Measurements from ENCODE around the gene MTMR12. TPM values are rescaled to one million over a fixed set of nuclear protein-coding genes. Genes with fewer than 3 reads are reported as not detected.

The MTMR12 gene, protein sequence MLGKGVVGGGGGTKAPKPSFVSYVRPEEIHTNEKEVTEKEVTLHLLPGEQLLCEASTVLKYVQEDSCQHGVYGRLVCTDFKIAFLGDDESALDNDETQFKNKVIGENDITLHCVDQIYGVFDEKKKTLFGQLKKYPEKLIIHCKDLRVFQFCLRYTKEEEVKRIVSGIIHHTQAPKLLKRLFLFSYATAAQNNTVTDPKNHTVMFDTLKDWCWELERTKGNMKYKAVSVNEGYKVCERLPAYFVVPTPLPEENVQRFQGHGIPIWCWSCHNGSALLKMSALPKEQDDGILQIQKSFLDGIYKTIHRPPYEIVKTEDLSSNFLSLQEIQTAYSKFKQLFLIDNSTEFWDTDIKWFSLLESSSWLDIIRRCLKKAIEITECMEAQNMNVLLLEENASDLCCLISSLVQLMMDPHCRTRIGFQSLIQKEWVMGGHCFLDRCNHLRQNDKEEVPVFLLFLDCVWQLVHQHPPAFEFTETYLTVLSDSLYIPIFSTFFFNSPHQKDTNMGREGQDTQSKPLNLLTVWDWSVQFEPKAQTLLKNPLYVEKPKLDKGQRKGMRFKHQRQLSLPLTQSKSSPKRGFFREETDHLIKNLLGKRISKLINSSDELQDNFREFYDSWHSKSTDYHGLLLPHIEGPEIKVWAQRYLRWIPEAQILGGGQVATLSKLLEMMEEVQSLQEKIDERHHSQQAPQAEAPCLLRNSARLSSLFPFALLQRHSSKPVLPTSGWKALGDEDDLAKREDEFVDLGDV
- 10 to 100 TPM; 19.3 to 22.2 (median 20.0) TPM for total RNA-seq
- total RNA-seq (2013), result 30.0 TPM
- total RNA-seq, result 29.6 to 57.3 (median 48.2) reads per million in 29 experiments

DNA sequence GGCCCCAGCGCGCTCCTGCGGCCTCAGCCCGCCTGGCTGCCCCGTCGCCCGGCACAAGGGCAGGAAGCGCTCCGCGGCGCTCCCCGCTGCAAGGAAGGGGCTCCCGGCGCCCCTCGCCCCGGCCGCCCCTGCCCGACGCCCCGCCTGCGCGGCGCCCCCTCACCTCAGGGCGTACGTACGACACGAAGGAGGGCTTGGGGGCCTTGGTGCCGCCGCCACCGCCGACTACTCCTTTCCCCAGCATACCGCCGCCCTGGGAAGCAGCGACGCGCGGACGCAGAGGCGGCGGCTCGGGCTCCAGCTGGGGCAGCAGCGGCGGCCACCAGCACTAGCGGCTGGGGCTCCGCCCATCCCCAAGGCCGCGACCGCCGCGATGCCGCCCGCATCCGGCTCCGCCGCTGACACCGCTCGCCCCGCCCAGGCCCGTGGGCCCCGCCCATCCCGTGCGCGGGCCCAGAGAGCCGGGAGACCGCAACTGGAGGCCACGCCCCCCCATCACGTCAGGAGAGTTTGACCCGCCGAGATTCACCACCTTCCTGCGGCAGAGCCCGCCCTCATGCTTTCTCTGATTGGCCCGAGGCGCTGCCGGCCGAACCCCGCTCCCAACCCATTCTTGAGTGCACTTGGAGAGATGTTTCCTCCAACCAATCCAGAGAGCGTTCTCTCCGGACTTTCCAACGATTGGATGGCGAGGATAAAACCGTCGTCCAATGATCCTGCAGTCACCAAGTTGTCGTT, at the start of gene MTMR12:
Gene MTMR12 (minus strand): TSS at position 345 of the 738 bp plus-strand sequence. CDS start 101 bp downstream, at position 244.
- Mint-ChIP-seq H3K27ac (peak within 1 kb of the TSS; percentile 88 to 96), H3K4me3 (peak within 1 kb of the TSS; percentile 88 to 92 (median 90)), H3K36me3 (peaks cover 5% of the 10 kb centered on the region), H3K4me1 (peaks cover 36 to 46% (median 44%) of the 10 kb centered on the region in 3 donors), H3K9me3 (no peaks in the 10 kb centered on the region), H3K27me3 (no peaks in the 10 kb centered on the region)
- ATAC-seq (replicated peaks in 1 of 4) (peak; percentile 89 to 93 (median 92)), DNase-seq (peak; percentile 99 to 100 (median 100))
- under 1% methylated on average over 82 of the region's 83 CpGs for WGBS (ENCODE audit: insufficient coverage)
- H3K27me3 ChIP-seq (replicated peaks in 1 of 2; ENCODE audit: control insufficient read depth in 2 of 2, extremely low read depth in 1 of 2, insufficient read depth in 2 of 2, low read length in 1 of 2), result no peaks in the 10 kb centered on the region
- peaks cover 15 to 31% of the 10 kb centered on the region in 2 experiments for H3K4me1 ChIP-seq (ENCODE audit: control insufficient read depth in 1 of 2, extremely low read depth in 1 of 2, insufficient read depth in 2 of 2, low read length in 2 of 2)
- peaks cover 0 to 5% of the 10 kb centered on the region in 2 donors for H3K36me3 ChIP-seq (ENCODE audit: control insufficient read depth in 2 of 2, extremely low read depth in 1 of 2, insufficient read depth in 1 of 2, low read length in 1 of 2)
- peak within 1 kb of the TSS; percentile 79 for H3K27ac ChIP-seq (ENCODE audit: low read length)
- no peaks in the 10 kb centered on the region for H3K9me3 ChIP-seq
- ChIA-PET CTCF (interaction anchor here in 1 of 2 donors (0.6 kb wide), 2 partner anchors 134 to 277 kb away, joined by 3 read pairs; no protein-coding TSS in a partner anchor), POLR2A (interaction anchor here in 1 of 2 donors (0.6 kb wide), 1 partner anchor 83 kb away, joined by 3 read pairs; no protein-coding TSS in a partner anchor)
- H3K4me3 ChIP-seq (ENCODE audit: control insufficient read depth in 1 of 2, extremely low read depth in 1 of 2, low read length in 1 of 2), result peak within 1 kb of the TSS; percentile 90

DNA sequence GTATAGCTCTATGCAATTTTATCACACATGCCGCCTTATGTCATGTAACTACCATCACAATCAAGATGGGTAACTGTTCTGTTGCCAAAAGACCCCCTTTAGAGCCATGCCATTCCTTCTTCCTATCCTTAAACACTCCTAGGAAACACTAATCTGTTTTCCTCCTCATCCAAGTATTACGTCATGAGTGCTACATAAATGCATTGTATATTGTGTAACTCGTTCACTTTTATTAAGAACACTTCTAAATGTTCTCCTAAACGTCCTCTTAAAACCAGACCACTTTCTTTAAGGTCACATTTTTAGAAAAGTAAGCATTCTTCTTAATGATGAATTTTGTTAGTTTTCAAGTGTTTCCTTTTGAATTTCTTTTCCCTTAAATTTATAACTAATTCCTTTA, 49.8 kb upstream of the MTMR12 start:
- peaks cover 29% of the 10 kb centered on the region for H3K36me3 Mint-ChIP-seq
- POLR2A ChIA-PET, result no interaction called here

DNA sequence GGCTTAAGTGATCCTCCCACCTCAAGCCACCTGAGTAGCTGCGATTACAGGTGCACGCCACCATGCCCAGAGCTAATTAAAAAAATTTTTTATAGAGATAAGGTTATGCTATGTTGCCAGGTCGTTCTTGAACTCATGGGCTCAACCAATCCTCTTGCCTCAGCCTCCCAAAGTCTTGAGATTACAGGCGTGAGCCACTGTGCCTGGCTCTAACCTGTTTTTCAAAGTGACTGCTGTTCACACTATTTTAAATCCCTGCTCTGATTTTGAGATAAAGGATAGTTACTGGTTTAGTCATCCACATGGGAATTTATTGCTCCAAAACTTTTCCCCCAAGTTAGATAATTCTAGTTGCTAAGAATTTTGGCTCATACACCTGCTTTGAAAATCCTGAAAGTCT, 48.2 kb upstream of the MTMR12 start:
- POLR2A ChIA-PET, result no interaction called here
- WGBS (ENCODE audit: insufficient coverage), result no CpG with 5 or more reads among the region's 4 CpGs
- H3K9me3 ChIP-seq, result no peaks in the 10 kb centered on the region
- no peaks in the 10 kb centered on the region for H3K4me1 ChIP-seq (ENCODE audit: control insufficient read depth in 1 of 2, extremely low read depth in 1 of 2, insufficient read depth in 2 of 2, low read length in 2 of 2)
- DNase-seq (no peak), ATAC-seq (replicated peaks in 1 of 4) (no peak)
- H3K36me3 ChIP-seq (ENCODE audit: control insufficient read depth in 2 of 2, extremely low read depth in 1 of 2, insufficient read depth in 1 of 2, low read length in 1 of 2), result peaks cover 9 to 40% of the 10 kb centered on the region in 2 donors
- no peaks in the 10 kb centered on the region for H3K9me3 Mint-ChIP-seq
- H3K4me3 ChIP-seq (ENCODE audit: control insufficient read depth in 1 of 2, extremely low read depth in 1 of 2, low read length in 1 of 2), result no peak overlapping the region
- peak overlapping the region in 1 of 2 donors; percentile 48 for H3K27ac Mint-ChIP-seq
- no peak overlapping the region for H3K4me3 Mint-ChIP-seq
- CTCF ChIA-PET, result no interaction called here
- no peaks in the 10 kb centered on the region for H3K27me3 Mint-ChIP-seq
- H3K4me1 Mint-ChIP-seq, result no peaks in the 10 kb centered on the region
- peaks cover 28% of the 10 kb centered on the region for H3K36me3 Mint-ChIP-seq
- no peak overlapping the region for H3K27ac ChIP-seq (ENCODE audit: low read length)
- no peaks in the 10 kb centered on the region for H3K27me3 ChIP-seq (replicated peaks in 1 of 2; ENCODE audit: control insufficient read depth in 2 of 2, extremely low read depth in 1 of 2, insufficient read depth in 2 of 2, low read length in 1 of 2)

More for the DNA sequence above, 49.8 kb upstream of the MTMR12 start:
- no peak overlapping the region for H3K27ac ChIP-seq (ENCODE audit: low read length)
- H3K9me3 ChIP-seq, result no peaks in the 10 kb centered on the region
- peaks cover 9 to 33% of the 10 kb centered on the region in 2 donors for H3K36me3 ChIP-seq (ENCODE audit: control insufficient read depth in 2 of 2, extremely low read depth in 1 of 2, insufficient read depth in 1 of 2, low read length in 1 of 2)
- H3K4me1 ChIP-seq (ENCODE audit: control insufficient read depth in 1 of 2, extremely low read depth in 1 of 2, insufficient read depth in 2 of 2, low read length in 2 of 2), result no peaks in the 10 kb centered on the region
- Mint-ChIP-seq H3K27me3 (no peaks in the 10 kb centered on the region), H3K9me3 (no peaks in the 10 kb centered on the region), H3K4me3 (no peak overlapping the region), H3K27ac (no peak overlapping the region), H3K4me1 (no peaks in the 10 kb centered on the region)
- no peaks in the 10 kb centered on the region for H3K27me3 ChIP-seq (replicated peaks in 1 of 2; ENCODE audit: control insufficient read depth in 2 of 2, extremely low read depth in 1 of 2, insufficient read depth in 2 of 2, low read length in 1 of 2)
- CTCF ChIA-PET, result interaction anchor here in 1 of 2 donors (0.6 kb wide), 1 partner anchor 29 kb away, joined by 4 read pairs; no protein-coding TSS in a partner anchor
- ATAC-seq (replicated peaks in 1 of 4), result no peak
- no CpG with 5 or more reads among the region's 4 CpGs for WGBS (ENCODE audit: insufficient coverage)
- no peak overlapping the region for H3K4me3 ChIP-seq (ENCODE audit: control insufficient read depth in 1 of 2, extremely low read depth in 1 of 2, low read length in 1 of 2)
- DNase-seq, result no peak

DNA sequence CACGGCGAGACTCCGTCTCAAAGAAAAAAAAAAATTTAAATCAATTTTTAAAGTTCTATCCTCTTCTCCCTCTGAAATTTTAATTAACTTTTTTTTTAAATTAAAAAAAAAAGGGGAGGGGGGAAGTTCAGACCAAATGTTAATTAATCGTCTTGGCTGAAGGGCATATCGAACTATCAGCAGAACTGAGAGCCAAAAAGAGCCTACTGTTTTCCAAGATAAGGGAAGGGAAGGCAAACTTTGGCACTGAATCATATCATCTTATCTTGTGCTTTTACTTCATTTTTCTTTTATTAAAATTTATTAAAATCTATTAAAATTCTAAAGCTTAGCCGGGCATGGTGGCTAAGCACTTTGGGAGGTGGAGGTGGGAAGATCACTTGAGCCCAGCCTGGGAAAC, 45.9 kb upstream of the MTMR12 start:
- H3K27ac ChIP-seq (ENCODE audit: low read length), result no peak overlapping the region
- H3K4me1 Mint-ChIP-seq, result no peaks in the 10 kb centered on the region
- no CpG with 5 or more reads among the region's 6 CpGs for WGBS (ENCODE audit: insufficient coverage)
- H3K36me3 Mint-ChIP-seq, result peaks cover 37% of the 10 kb centered on the region
- no peak overlapping the region for H3K4me3 ChIP-seq (ENCODE audit: control insufficient read depth in 1 of 2, extremely low read depth in 1 of 2, low read length in 1 of 2)
- no peaks in the 10 kb centered on the region for H3K27me3 ChIP-seq (replicated peaks in 1 of 2; ENCODE audit: control insufficient read depth in 2 of 2, extremely low read depth in 1 of 2, insufficient read depth in 2 of 2, low read length in 1 of 2)
- peaks cover 9 to 44% of the 10 kb centered on the region in 2 donors for H3K36me3 ChIP-seq (ENCODE audit: control insufficient read depth in 2 of 2, extremely low read depth in 1 of 2, insufficient read depth in 1 of 2, low read length in 1 of 2)
- ATAC-seq (replicated peaks in 1 of 4), result no peak
- ChIA-PET POLR2A (no interaction called here), CTCF (interaction anchor here in 1 of 2 donors (0.7 kb wide), 1 partner anchor 22 kb away, joined by 4 read pairs; no protein-coding TSS in a partner anchor)
- no peaks in the 10 kb centered on the region for H3K4me1 ChIP-seq (ENCODE audit: control insufficient read depth in 1 of 2, extremely low read depth in 1 of 2, insufficient read depth in 2 of 2, low read length in 2 of 2)
- no peaks in the 10 kb centered on the region for H3K9me3 Mint-ChIP-seq
- H3K4me3 Mint-ChIP-seq, result no peak overlapping the region
- no peaks in the 10 kb centered on the region for H3K9me3 ChIP-seq
- no peak overlapping the region for H3K27ac Mint-ChIP-seq
- no peak for DNase-seq
- no peaks in the 10 kb centered on the region for H3K27me3 Mint-ChIP-seq

DNA sequence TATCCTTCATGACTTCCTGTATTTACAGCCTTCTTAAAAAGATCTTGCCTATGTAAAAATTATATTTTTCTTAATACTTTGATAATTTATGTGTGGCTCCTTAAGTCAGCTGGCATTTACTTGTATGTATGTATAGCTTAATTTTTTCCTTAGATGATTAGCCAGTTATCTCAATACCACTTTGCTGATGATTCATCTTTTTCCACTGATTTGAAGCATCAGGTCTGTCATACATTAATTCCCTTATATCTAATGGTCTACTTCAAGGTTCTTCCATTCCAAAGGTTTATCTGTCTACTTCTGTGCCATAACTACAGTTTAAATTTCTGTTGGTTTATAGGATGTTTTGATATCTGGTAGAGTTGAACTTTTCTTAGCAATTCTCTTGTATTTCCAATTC, 44.9 kb upstream of the MTMR12 start:
- Histone ChIP-seq H3K4me1 (ENCODE audit: control insufficient read depth in 1 of 2, extremely low read depth in 1 of 2, insufficient read depth in 2 of 2, low read length in 2 of 2) (no peaks in the 10 kb centered on the region), H3K36me3 (ENCODE audit: control insufficient read depth in 2 of 2, extremely low read depth in 1 of 2, insufficient read depth in 1 of 2, low read length in 1 of 2) (peaks cover 9 to 38% of the 10 kb centered on the region in 2 donors), H3K4me3 (ENCODE audit: control insufficient read depth in 1 of 2, extremely low read depth in 1 of 2, low read length in 1 of 2) (no peak overlapping the region), H3K27me3 (replicated peaks in 1 of 2; ENCODE audit: control insufficient read depth in 2 of 2, extremely low read depth in 1 of 2, insufficient read depth in 2 of 2, low read length in 1 of 2) (no peaks in the 10 kb centered on the region), H3K27ac (ENCODE audit: low read length) (no peak overlapping the region), H3K9me3 (no peaks in the 10 kb centered on the region)
- peaks cover 33% of the 10 kb centered on the region for H3K36me3 Mint-ChIP-seq
- no peaks in the 10 kb centered on the region for H3K9me3 Mint-ChIP-seq
- DNase-seq (no peak), ATAC-seq (replicated peaks in 1 of 4) (no peak)
- H3K27ac Mint-ChIP-seq, result peak overlapping the region; percentile 27 to 55
- ChIA-PET POLR2A (no interaction called here), CTCF (no interaction called here)
- H3K4me3 Mint-ChIP-seq, result no peak overlapping the region
- H3K27me3 Mint-ChIP-seq, result no peaks in the 10 kb centered on the region
- no peaks in the 10 kb centered on the region for H3K4me1 Mint-ChIP-seq

DNA sequence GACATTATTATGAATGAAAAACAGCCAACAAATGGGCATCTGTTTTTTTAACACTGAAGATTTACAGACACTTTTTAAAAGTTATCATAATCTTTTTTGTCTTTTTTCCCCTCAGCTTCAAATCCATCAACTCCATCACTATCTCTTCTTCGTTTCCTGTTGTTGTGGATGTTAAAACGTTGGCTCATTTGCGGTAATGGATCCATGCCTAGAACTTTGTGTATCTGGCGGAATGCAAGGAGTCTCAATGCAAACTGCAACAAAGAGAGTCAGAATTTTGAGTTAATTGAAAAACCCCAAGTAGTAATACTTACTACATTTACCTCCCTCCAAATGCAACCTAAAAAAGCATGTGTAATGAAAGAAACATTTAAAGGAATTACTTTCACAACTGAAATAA, 42.9 kb upstream of the MTMR12 start:
- no peaks in the 10 kb centered on the region for H3K4me1 ChIP-seq (ENCODE audit: control insufficient read depth in 1 of 2, extremely low read depth in 1 of 2, insufficient read depth in 2 of 2, low read length in 2 of 2)
- DNase-seq (no peak), ATAC-seq (replicated peaks in 1 of 4) (no peak)
- no peaks in the 10 kb centered on the region for H3K9me3 Mint-ChIP-seq
- ChIA-PET POLR2A (interaction anchor here in 1 of 2 donors (0.7 kb wide), 1 partner anchor 151 kb away, joined by 3 read pairs; no protein-coding TSS in a partner anchor), CTCF (interaction anchor here in 1 of 2 donors (0.8 kb wide), 1 partner anchor 13 kb away, joined by 4 read pairs; no protein-coding TSS in a partner anchor)
- H3K27ac Mint-ChIP-seq, result peak overlapping the region in 1 of 2 donors; percentile 52
- H3K36me3 ChIP-seq (ENCODE audit: control insufficient read depth in 2 of 2, extremely low read depth in 1 of 2, insufficient read depth in 1 of 2, low read length in 1 of 2), result peaks cover 5 to 30% of the 10 kb centered on the region in 2 donors
- H3K4me3 Mint-ChIP-seq, result no peak overlapping the region
- no peaks in the 10 kb centered on the region for H3K9me3 ChIP-seq
- no peaks in the 10 kb centered on the region for H3K4me1 Mint-ChIP-seq
- H3K27ac ChIP-seq (ENCODE audit: low read length), result no peak overlapping the region
- H3K27me3 Mint-ChIP-seq, result no peaks in the 10 kb centered on the region
- H3K4me3 ChIP-seq (ENCODE audit: control insufficient read depth in 1 of 2, extremely low read depth in 1 of 2, low read length in 1 of 2), result no peak overlapping the region
- 80% methylated on average over 1 of the region's 4 CpGs for WGBS (ENCODE audit: insufficient coverage)
- no peaks in the 10 kb centered on the region for H3K27me3 ChIP-seq (replicated peaks in 1 of 2; ENCODE audit: control insufficient read depth in 2 of 2, extremely low read depth in 1 of 2, insufficient read depth in 2 of 2, low read length in 1 of 2)
- H3K36me3 Mint-ChIP-seq, result peaks cover 25% of the 10 kb centered on the region
